ENCODE data around the gene CISD1.
"Not testable (repeated sequence)": the region's sequence is repeated elsewhere in the genome, so short reads cannot be mapped to it uniquely, and the experiment has no call there.

The CISD1 gene

GRCh38 chr10:58229856-58230255 is 39.1 kb upstream of the CISD1 start:
- H2BK120ac ChIP-seq (ENCODE audit: low read depth, low read length); H3K4me3 ChIP-seq (ENCODE audit: low read length in 2 of 2); H2AK5ac ChIP-seq (ENCODE audit: low read depth, low read length); H3K9me3 ChIP-seq (replicated peaks in 1 of 2; ENCODE audit: control insufficient read depth in 2 of 2, insufficient read depth in 1 of 2, low read depth in 1 of 2, low read length in 2 of 2); H4K91ac ChIP-seq (ENCODE audit: low read depth, low read length, poor library complexity); H3K27me3 ChIP-seq (ENCODE audit: control insufficient read depth in 3 of 3, insufficient read depth in 3 of 3, low read depth in 1 of 3, low read length in 3 of 3); H4K8ac ChIP-seq (ENCODE audit: low read depth, low read length); H3K14ac ChIP-seq (ENCODE audit: low read length); DNase-seq (ENCODE audit: low spot score); H3K9ac ChIP-seq (ENCODE audit: low read depth, low read length, poor library complexity); H2BK12ac ChIP-seq (ENCODE audit: low read length); H2BK5ac ChIP-seq (ENCODE audit: low read length); H3K4ac ChIP-seq (ENCODE audit: low read length); H3K4me1 ChIP-seq (ENCODE audit: control insufficient read depth in 2 of 2, insufficient read depth in 1 of 2, low read depth in 1 of 2, low read length in 2 of 2); H3K27ac ChIP-seq (replicated peaks; ENCODE audit: low read length); H3K79me1 ChIP-seq (ENCODE audit: low read depth, low read length); H3K18ac ChIP-seq (ENCODE audit: low read length); H3K23ac ChIP-seq (ENCODE audit: low read depth, low read length, poor library complexity); H2BK15ac ChIP-seq (ENCODE audit: low read length); H3K4me2 ChIP-seq (ENCODE audit: insufficient read depth, low read length, poor library complexity, severe bottlenecking): not testable (repeated sequence)
- peaks cover 0 to 18% of the 10 kb centered on the region in 2 donors for H3K36me3 ChIP-seq (replicated peaks in 1 of 2; ENCODE audit: control insufficient read depth in 2 of 2, insufficient read depth in 2 of 2, low read length in 2 of 2)
- WGBS, 2 donors (ENCODE audit: extremely low coverage in 2 of 2, insufficient read length in 2 of 2, insufficient replicate concordance in 1 of 2), result no CpG with 5 or more reads among the region's 7 CpGs
- H2AFZ ChIP-seq (ENCODE audit: low read length), result peak overlapping the region; percentile 28

- no CpG with 5 or more reads among the region's 3 CpGs for WGBS, 2 donors (ENCODE audit: extremely low coverage in 2 of 2, insufficient read length in 2 of 2, insufficient replicate concordance in 1 of 2)
- H3K4me2 ChIP-seq (ENCODE audit: insufficient read depth, low read length, poor library complexity, severe bottlenecking), result no peak overlapping the region
- H3K79me1 ChIP-seq (ENCODE audit: low read depth, low read length), result no peaks in the 10 kb centered on the region
- H2BK120ac ChIP-seq (ENCODE audit: low read depth, low read length), result no peak overlapping the region
- H3K18ac ChIP-seq (ENCODE audit: low read length), result no peak overlapping the region
- DNase-seq (ENCODE audit: low spot score), result no peak
- H3K23ac ChIP-seq (ENCODE audit: low read depth, low read length, poor library complexity), result no peak overlapping the region
- H3K4ac ChIP-seq (ENCODE audit: low read length), result no peak overlapping the region
- H2BK15ac ChIP-seq (ENCODE audit: low read length), result no peak overlapping the region
- no peak overlapping the region for H3K4me3 ChIP-seq (ENCODE audit: low read length in 2 of 2)
- no peaks in the 10 kb centered on the region for H3K4me1 ChIP-seq (ENCODE audit: control insufficient read depth in 2 of 2, insufficient read depth in 1 of 2, low read depth in 1 of 2, low read length in 2 of 2)
- no peaks in the 10 kb centered on the region for H3K9me3 ChIP-seq (replicated peaks in 1 of 2; ENCODE audit: control insufficient read depth in 2 of 2, insufficient read depth in 1 of 2, low read depth in 1 of 2, low read length in 2 of 2)
- no peak overlapping the region for H3K9ac ChIP-seq (ENCODE audit: low read depth, low read length, poor library complexity)
- no peak overlapping the region for H2BK12ac ChIP-seq (ENCODE audit: low read length)
- no peak overlapping the region for H4K8ac ChIP-seq (ENCODE audit: low read depth, low read length)
- H2AFZ ChIP-seq (ENCODE audit: low read length), result no peak overlapping the region
- peaks cover 2 to 18% of the 10 kb centered on the region in 2 donors for H3K36me3 ChIP-seq (replicated peaks in 1 of 2; ENCODE audit: control insufficient read depth in 2 of 2, insufficient read depth in 2 of 2, low read length in 2 of 2)
- H3K14ac ChIP-seq (ENCODE audit: low read length), result no peak overlapping the region
- no peak overlapping the region for H3K27ac ChIP-seq (replicated peaks; ENCODE audit: low read length)
- no peak overlapping the region for H4K91ac ChIP-seq (ENCODE audit: low read depth, low read length, poor library complexity)
- H2AK5ac ChIP-seq (ENCODE audit: low read depth, low read length), result no peak overlapping the region
- H2BK5ac ChIP-seq (ENCODE audit: low read length), result no peak overlapping the region
- H3K27me3 ChIP-seq (ENCODE audit: control insufficient read depth in 3 of 3, insufficient read depth in 3 of 3, low read depth in 1 of 3, low read length in 3 of 3), result no peaks in the 10 kb centered on the region
Observed at GRCh38 chr10:58237014-58237834, 31.7 kb upstream of the CISD1 start.

- Histone ChIP-seq H2BK120ac (ENCODE audit: low read depth, low read length) (no peak overlapping the region), H2AFZ (ENCODE audit: low read length) (no peak overlapping the region), H2AK5ac (ENCODE audit: low read depth, low read length) (no peak overlapping the region), H3K4me2 (ENCODE audit: insufficient read depth, low read length, poor library complexity, severe bottlenecking) (no peak overlapping the region), H3K14ac (ENCODE audit: low read length) (no peak overlapping the region), H4K8ac (ENCODE audit: low read depth, low read length) (no peak overlapping the region), H3K18ac (ENCODE audit: low read length) (no peak overlapping the region), H2BK5ac (ENCODE audit: low read length) (no peak overlapping the region), H3K4me1 (ENCODE audit: control insufficient read depth in 2 of 2, insufficient read depth in 1 of 2, low read depth in 1 of 2, low read length in 2 of 2) (no peaks in the 10 kb centered on the region), H3K4me3 (ENCODE audit: low read length in 2 of 2) (no peak overlapping the region), H3K27ac (replicated peaks; ENCODE audit: low read length) (no peak overlapping the region), H2BK15ac (ENCODE audit: low read length) (no peak overlapping the region), H3K9ac (ENCODE audit: low read depth, low read length, poor library complexity) (no peak overlapping the region), H3K23ac (ENCODE audit: low read depth, low read length, poor library complexity) (no peak overlapping the region), H3K36me3 (replicated peaks in 1 of 2; ENCODE audit: control insufficient read depth in 2 of 2, insufficient read depth in 2 of 2, low read length in 2 of 2) (peaks cover 2 to 18% of the 10 kb centered on the region in 2 donors), H2BK12ac (ENCODE audit: low read length) (no peak overlapping the region), H3K4ac (ENCODE audit: low read length) (no peak overlapping the region), H3K79me1 (ENCODE audit: low read depth, low read length) (peaks cover 3% of the 10 kb centered on the region), H3K9me3 (replicated peaks in 1 of 2; ENCODE audit: control insufficient read depth in 2 of 2, insufficient read depth in 1 of 2, low read depth in 1 of 2, low read length in 2 of 2) (peaks cover 2 to 5% of the 10 kb centered on the region in 2 donors), H4K91ac (ENCODE audit: low read depth, low read length, poor library complexity) (no peak overlapping the region), H3K27me3 (ENCODE audit: control insufficient read depth in 3 of 3, insufficient read depth in 3 of 3, low read depth in 1 of 3, low read length in 3 of 3) (no peaks in the 10 kb centered on the region)
- DNase-seq (ENCODE audit: low spot score), result no peak
- WGBS, 2 donors (ENCODE audit: extremely low coverage in 2 of 2, insufficient read length in 2 of 2, insufficient replicate concordance in 1 of 2), result no CpG with 5 or more reads among the region's 5 CpGs
Observed at GRCh38 chr10:58239561-58240169, 29.3 kb upstream of the CISD1 start.

- no CpG with 5 or more reads among the region's 4 CpGs for WGBS, 2 donors (ENCODE audit: extremely low coverage in 2 of 2, insufficient read length in 2 of 2, insufficient replicate concordance in 1 of 2)
Observed at GRCh38 chr10:58240531-58240930, 28.4 kb upstream of the CISD1 start.

More at GRCh38 chr10:58240531-58240930, 28.4 kb upstream of the CISD1 start:
- Histone ChIP-seq H3K4ac (ENCODE audit: low read length) (no peak overlapping the region), H2AK5ac (ENCODE audit: low read depth, low read length) (no peak overlapping the region), H3K9me3 (replicated peaks in 1 of 2; ENCODE audit: control insufficient read depth in 2 of 2, insufficient read depth in 1 of 2, low read depth in 1 of 2, low read length in 2 of 2) (peaks cover 5% of the 10 kb centered on the region in 2 donors), H2BK15ac (ENCODE audit: low read length) (no peak overlapping the region), H3K18ac (ENCODE audit: low read length) (no peak overlapping the region), H3K27ac (replicated peaks; ENCODE audit: low read length) (no peak overlapping the region), H2BK120ac (ENCODE audit: low read depth, low read length) (no peak overlapping the region), H4K8ac (ENCODE audit: low read depth, low read length) (no peak overlapping the region), H3K23ac (ENCODE audit: low read depth, low read length, poor library complexity) (no peak overlapping the region), H3K9ac (ENCODE audit: low read depth, low read length, poor library complexity) (no peak overlapping the region), H3K14ac (ENCODE audit: low read length) (no peak overlapping the region), H3K36me3 (replicated peaks in 1 of 2; ENCODE audit: control insufficient read depth in 2 of 2, insufficient read depth in 2 of 2, low read length in 2 of 2) (peaks cover 2 to 15% of the 10 kb centered on the region in 2 donors), H3K4me3 (ENCODE audit: low read length in 2 of 2) (no peak overlapping the region), H2BK12ac (ENCODE audit: low read length) (no peak overlapping the region), H2AFZ (ENCODE audit: low read length) (no peak overlapping the region), H3K79me1 (ENCODE audit: low read depth, low read length) (peaks cover 3% of the 10 kb centered on the region), H3K27me3 (ENCODE audit: control insufficient read depth in 3 of 3, insufficient read depth in 3 of 3, low read depth in 1 of 3, low read length in 3 of 3) (no peaks in the 10 kb centered on the region), H3K4me1 (ENCODE audit: control insufficient read depth in 2 of 2, insufficient read depth in 1 of 2, low read depth in 1 of 2, low read length in 2 of 2) (no peaks in the 10 kb centered on the region), H2BK5ac (ENCODE audit: low read length) (no peak overlapping the region), H4K91ac (ENCODE audit: low read depth, low read length, poor library complexity) (no peak overlapping the region), H3K4me2 (ENCODE audit: insufficient read depth, low read length, poor library complexity, severe bottlenecking) (no peak overlapping the region)
- DNase-seq (ENCODE audit: low spot score), result no peak
